ENCODE measurements around the gene SLC17A5.
A peak's percentile ranks its signal among the peaks of the same experiment; 100 is the strongest.
"Not testable (repeated sequence)": the region's sequence is repeated elsewhere in the genome, so short reads cannot be mapped to it uniquely, and the experiment has no call there.

SLC17A5 gene

GRCh38 chr6:73695619-73696421 is 42.0 kb upstream of the SLC17A5 start, which contains the start of gene CD109:
Gene CD109 (plus strand): TSS chr6:73696203. CDS start chr6:73696216, 13 bp downstream.
- TF ChIP-seq CTCF (IDR thresholded peaks at IDR 0.05; ENCODE audit: low read depth, low read length), result no peak
- peak; percentile 84 for DNase-seq (ENCODE audit: low read depth, low spot score)
- in situ Hi-C loops (cut with HindIII; ENCODE audit: low sequenced_read_pairs), result no loop called here
- peak within 1 kb of the TSS; percentile 53 for H3K4me3 ChIP-seq (ENCODE audit: low read depth, low read length)

- peak overlapping the region; percentile 53 for H3K4me3 ChIP-seq (ENCODE audit: low read depth, low read length)
- peak; percentile 73 for DNase-seq (ENCODE audit: low read depth, low spot score)
- in situ Hi-C loops (cut with HindIII; ENCODE audit: low sequenced_read_pairs), result no loop called here
Measured at GRCh38 chr6:73694711-73695411, 41.1 kb upstream of the SLC17A5 start.

GRCh38 chr6:73691512-73691911 is 37.7 kb upstream of the SLC17A5 start:
- no peak for TF ChIP-seq CTCF (IDR thresholded peaks at IDR 0.05; ENCODE audit: low read depth, low read length)
- in situ Hi-C loops (cut with HindIII; ENCODE audit: low sequenced_read_pairs), result no loop called here
- DNase-seq (ENCODE audit: low read depth, low spot score), result peak; percentile 33
- no peak overlapping the region for H3K4me3 ChIP-seq (ENCODE audit: low read depth, low read length)

More at GRCh38 chr6:73694711-73695411, 41.1 kb upstream of the SLC17A5 start:
- no peak for TF ChIP-seq CTCF (IDR thresholded peaks at IDR 0.05; ENCODE audit: low read depth, low read length)

GRCh38 chr6:73690056-73690455 is 36.3 kb upstream of the SLC17A5 start:
- in situ Hi-C loops (cut with HindIII; ENCODE audit: low sequenced_read_pairs), result no loop called here
- no peak for TF ChIP-seq CTCF (IDR thresholded peaks at IDR 0.05; ENCODE audit: low read depth, low read length)
- H3K4me3 ChIP-seq (ENCODE audit: low read depth, low read length), result no peak overlapping the region
- no peak for DNase-seq (ENCODE audit: low read depth, low spot score)

- DNase-seq (ENCODE audit: low read depth, low spot score), result no peak
- no peak overlapping the region for H3K4me3 ChIP-seq (ENCODE audit: low read depth, low read length)
- in situ Hi-C loops (cut with HindIII; ENCODE audit: low sequenced_read_pairs), result no loop called here
- no peak for TF ChIP-seq CTCF (IDR thresholded peaks at IDR 0.05; ENCODE audit: low read depth, low read length)
Measured at GRCh38 chr6:73688351-73688750, 34.6 kb upstream of the SLC17A5 start.

- DNase-seq (ENCODE audit: low read depth, low spot score); in situ Hi-C loops (cut with HindIII; ENCODE audit: low sequenced_read_pairs): not testable (repeated sequence)
Measured at GRCh38 chr6:73683574-73683973, 29.8 kb upstream of the SLC17A5 start.

More at GRCh38 chr6:73683574-73683973, 29.8 kb upstream of the SLC17A5 start:
- H3K4me3 ChIP-seq (ENCODE audit: low read depth, low read length), result not testable (repeated sequence)
